Caco-2 (cell line): ENCODE results near the gene MACROD2. TPM values are rescaled to one million over a fixed set of nuclear protein-coding genes. Genes with fewer than 3 reads are reported as not detected.
A peak's percentile ranks its signal among the peaks of the same experiment; 100 is the strongest.

Source experiments
- BruUV-seq: library from RNA; stranded (reverse); fragments of 400-500 nt; replicated peaks from 2 replicates; lab custom pipeline; 2021; lab: Mats Ljungman, UMichigan
- CTCF ChIA-PET: fragments of 300-600 bp; sonication (Branson Sonifier 250); formaldehyde crosslinking; loops from one replicate; lab custom pipeline; 2022; ENCODE audit warnings: antibody characterized with exemption; lab: Charles Lee
- POLR2A ChIA-PET: fragments of 300-600 bp; sonication (Branson Sonifier 250); formaldehyde crosslinking; loops from one replicate; lab custom pipeline; 2022; ENCODE audit warnings: antibody characterized with exemption; lab: Charles Lee
- DNase-seq, 2 experiments: peaks; one replicate each; pipeline versions ENCODE4 v3.0.0 to v3.0.0-alpha.2; 2020 to 2022
- H3K27me3 ChIP-seq: replicated peaks from 2 replicates; pipeline ENCODE4 v1.6.0; 2011; ENCODE audit warnings: low read length; ENCODE audit not compliant: control insufficient read depth, insufficient read depth
- H3K36me3 ChIP-seq: 2 replicates; pipeline ENCODE4 v1.5.1; 2011; ENCODE audit warnings: low read length; ENCODE audit not compliant: control insufficient read depth, insufficient read depth
- H3K4me1 ChIP-seq: fragments of 250-450 bp; sonication (Bioruptor Pico); 2 replicates; pipeline ENCODE4 v1.5.1; 2020; ENCODE audit warnings: mild to moderate bottlenecking
- H3K4me3 ChIP-seq: 2 replicates; pipeline ENCODE4 v1.5.1; 2011; ENCODE audit warnings: low read depth, mild to moderate bottlenecking, control low read depth, low read length
- H3K9me3 ChIP-seq: fragments of 250-450 bp; sonication (Bioruptor Pico); 2 replicates; pipeline ENCODE4 v1.5.1; 2020; ENCODE audit warnings: mild to moderate bottlenecking, moderate library complexity
- H3K27ac Mint-ChIP-seq: one replicate; pipeline ENCODE4 v1.8.0; 2022; ENCODE audit warnings: mixed read lengths; ENCODE audit not compliant: unreplicated experiment
- H3K27me3 Mint-ChIP-seq: one replicate; pipeline ENCODE4 v1.8.0; 2022; ENCODE audit warnings: mixed read lengths; ENCODE audit not compliant: insufficient read depth, unreplicated experiment
- H3K36me3 Mint-ChIP-seq: one replicate; pipeline ENCODE4 v1.8.0; 2022; ENCODE audit warnings: mild to moderate bottlenecking, mixed read lengths; ENCODE audit not compliant: insufficient read depth, unreplicated experiment
- H3K4me1 Mint-ChIP-seq: one replicate; pipeline ENCODE4 v1.8.0; 2022; ENCODE audit warnings: low read depth, mixed read lengths; ENCODE audit not compliant: unreplicated experiment
- H3K4me3 Mint-ChIP-seq: one replicate; pipeline ENCODE4 v1.8.0; 2022; ENCODE audit warnings: mild to moderate bottlenecking, moderate library complexity, mixed read lengths; ENCODE audit not compliant: unreplicated experiment
- H3K9me3 Mint-ChIP-seq: one replicate; pipeline ENCODE4 v1.8.0; 2022; ENCODE audit warnings: mixed read lengths; ENCODE audit not compliant: unreplicated experiment
- CTCF ChIP-seq, 2 experiments: fragments of 200-600 bp in 1 of 2; IDR thresholded peaks; 1 replicate in 1 of 2; 2 replicates in 1 of 2; pipeline versions ENCODE4 v1.5.1 to v1.8.0; 2011 to 2022; ENCODE audit warnings: antibody characterized with exemption in 1 of 2, control low read depth in 1 of 2, inconsistent platforms in 1 of 2, low read depth in 1 of 2, low read length in 1 of 2, mild to moderate bottlenecking in 1 of 2, moderate library complexity in 1 of 2; ENCODE audit not compliant: insufficient read depth in 1 of 2, severe bottlenecking in 1 of 2, unreplicated experiment in 1 of 2
- intact Hi-C: fragments of 100-400 bp; cut with micrococcal nuclease; formaldehyde crosslinking; loops from one replicate; pipeline ENCODE4 v1.10.0; 2022; ENCODE audit not compliant: unreplicated experiment
- total RNA-seq: library from RNA; stranded (reverse); gene quantifications from 2 replicates; pipeline ENCODE4 v1.2.3, GENCODE V29; 2022

MACROD2 gene
- total RNA-seq, 1 experiment from 2014 or later: 6.4 TPM

GRCh38 chr20:15840636-15841301 is 1845.5 kb downstream of the MACROD2 start:
- no peaks in the 10 kb centered on the region; the same call in 1 of the 2 replicates for H3K4me1 ChIP-seq
- CTCF ChIA-PET: no interaction called here
- H3K9me3 Mint-ChIP-seq: no peaks in the 10 kb centered on the region
- no peak for DNase-seq
- POLR2A ChIA-PET: no interaction called here
- H3K36me3 Mint-ChIP-seq: no peaks in the 10 kb centered on the region
- BruUV-seq: no TSS peak
- TF ChIP-seq CTCF (IDR thresholded peaks at IDR 0.05; ENCODE audit: insufficient read depth in 1 of 2, low read depth in 1 of 2, low read length in 1 of 2, severe bottlenecking in 1 of 2, unreplicated experiment in 1 of 2): no peak
- H3K27ac Mint-ChIP-seq: no peak overlapping the region
- no peaks in the 10 kb centered on the region for H3K36me3 ChIP-seq
- H3K4me3 Mint-ChIP-seq: no peak overlapping the region
- H3K27me3 Mint-ChIP-seq: peaks cover 3% of the 10 kb centered on the region
- H3K4me3 ChIP-seq: no peak overlapping the region
- no peaks in the 10 kb centered on the region for H3K9me3 ChIP-seq
- intact Hi-C loops: loop anchor here (5.0 kb wide), 1 partner anchor 92 kb away; no protein-coding TSS in a partner anchor
- no peaks in the 10 kb centered on the region for H3K4me1 Mint-ChIP-seq
- no peaks in the 10 kb centered on the region for H3K27me3 ChIP-seq

GRCh38 chr20:15842872-15843271 is 1847.6 kb downstream of the MACROD2 start:
- no peak for DNase-seq
- intact Hi-C loops: loop anchor here (5.0 kb wide), 1 partner anchor 89 kb away; no protein-coding TSS in a partner anchor
- no peaks in the 10 kb centered on the region for H3K4me1 Mint-ChIP-seq

GRCh38 chr20:15843777-15844176 is 1848.5 kb downstream of the MACROD2 start:
- no peaks in the 10 kb centered on the region; the same call in 1 of the 2 replicates for H3K4me1 ChIP-seq
- POLR2A ChIA-PET: no interaction called here

More at GRCh38 chr20:15842872-15843271, 1847.6 kb downstream of the MACROD2 start:
- ChIA-PET POLR2A (no interaction called here), CTCF (interaction anchor here (0.8 to 1.0 kb wide), 2 partner anchors 60 to 364 kb away, joined by 3 to 5 read pairs; no protein-coding TSS in a partner anchor)
- no TSS peak for BruUV-seq
- H3K36me3 Mint-ChIP-seq: no peaks in the 10 kb centered on the region
- TF ChIP-seq CTCF (IDR thresholded peaks at IDR 0.05; ENCODE audit: insufficient read depth in 1 of 2, low read depth in 1 of 2, low read length in 1 of 2, severe bottlenecking in 1 of 2, unreplicated experiment in 1 of 2): peak in 1 of 2 experiments; percentile 11
- Histone ChIP-seq H3K27me3 (no peaks in the 10 kb centered on the region), H3K4me1 (no peaks in the 10 kb centered on the region; the same call in 1 of the 2 replicates), H3K9me3 (no peaks in the 10 kb centered on the region), H3K4me3 (no peak overlapping the region), H3K36me3 (no peaks in the 10 kb centered on the region)
- H3K27me3 Mint-ChIP-seq: peaks cover 3% of the 10 kb centered on the region
- no peak overlapping the region for H3K27ac Mint-ChIP-seq
- no peak overlapping the region for H3K4me3 Mint-ChIP-seq
- no peaks in the 10 kb centered on the region for H3K9me3 Mint-ChIP-seq

More at GRCh38 chr20:15843777-15844176, 1848.5 kb downstream of the MACROD2 start:
- Mint-ChIP-seq H3K27ac (no peak overlapping the region), H3K4me1 (no peaks in the 10 kb centered on the region), H3K36me3 (no peaks in the 10 kb centered on the region), H3K4me3 (no peak overlapping the region), H3K27me3 (no peaks in the 10 kb centered on the region), H3K9me3 (no peaks in the 10 kb centered on the region)
- intact Hi-C loops: loop anchor here (5.0 kb wide), 1 partner anchor 89 kb away; no protein-coding TSS in a partner anchor
- DNase-seq: no peak
- no peak for TF ChIP-seq CTCF (IDR thresholded peaks at IDR 0.05; ENCODE audit: insufficient read depth in 1 of 2, low read depth in 1 of 2, low read length in 1 of 2, severe bottlenecking in 1 of 2, unreplicated experiment in 1 of 2)
- CTCF ChIA-PET: interaction anchor here (1.0 kb wide), 1 partner anchor 363 kb away, joined by 3 read pairs; no protein-coding TSS in a partner anchor
- no peaks in the 10 kb centered on the region for H3K9me3 ChIP-seq
- H3K27me3 ChIP-seq: no peaks in the 10 kb centered on the region
- BruUV-seq: no TSS peak
- H3K36me3 ChIP-seq: no peaks in the 10 kb centered on the region
- no peak overlapping the region for H3K4me3 ChIP-seq
